A549 treated with Mapracorat at 1 μM for 4 hours (cell line): ENCODE measurements around the gene CDR2. TPM values are rescaled to one million over a fixed set of nuclear protein-coding genes. Genes with fewer than 3 reads are reported as not detected.

Source experiments
- total RNA-seq: library from RNA; stranded (reverse); fragments of 200-300 nt; extraction: Qiagen RNA extraction; gene quantifications from 5 replicates; pipeline ENCODE4 v1.2.3, GENCODE V29; 2022

The CDR2 gene
- total RNA-seq = 35.5 to 43.4 TPM (median 41.5 TPM) in 5 replicates

GRCh38 chr16:22374311-22375116, at the start of gene CDR2:
Gene CDR2 (minus strand): TSS chr16:22374619. CDS start chr16:22374309, 310 bp downstream.

GRCh38 chr16:22297114-22297870, 77.1 kb downstream of the CDR2 start, which contains the start of gene POLR3E:
Gene POLR3E (plus strand): TSS chr16:22297409. CDS start chr16:22302969, 5,560 bp downstream.

Other genes with a start within 250 kb of the CDR2 start
- not detected in 5 replicates for gene SDR42E2, start 212.1 kb downstream of the CDR2 start, total RNA-seq
- gene EEF2K, start 168.3 kb downstream of the CDR2 start, total RNA-seq = 12.3 to 16.6 TPM (median 14.8 TPM) in 5 replicates
- gene POLR3E, start 77.2 kb downstream of the CDR2 start, total RNA-seq = 32.6 to 36.1 TPM (median 35.6 TPM) in 5 replicates
- gene NPIPB5, start 136.3 kb upstream of the CDR2 start, total RNA-seq = 19.6 to 31.7 TPM (median 25.6 TPM) in 5 replicates